Activated CD4-positive, alpha-beta T cell treated with anti-CD3 and anti-CD28 coated beads for 36 hours (primary cell): ENCODE measurements around the gene ABLIM1. TPM values are rescaled to one million over a fixed set of nuclear protein-coding genes. Genes with fewer than 3 reads are reported as not detected.
A peak's percentile ranks its signal among the peaks of the same experiment; 100 is the strongest.

ENCODE experiments used
- ATAC-seq: fragments of 200-7000 bp; cut with Tn5 transposase; one replicate; pipeline ENCODE4 v1.10.0; 2021; ENCODE audit warnings: mild to moderate bottlenecking, moderate library complexity
- CTCF ChIA-PET: fragments of 350-600 bp; sonication (Branson Sonifier 250); formaldehyde crosslinking; loops from one replicate; lab custom pipeline; 2021; ENCODE audit warnings: antibody characterized with exemption; lab: Charles Lee
- POLR2A ChIA-PET: fragments of 350-600 bp; sonication (Branson Sonifier 250); formaldehyde crosslinking; loops from one replicate; lab custom pipeline; 2021; ENCODE audit warnings: antibody characterized with exemption, inconsistent platforms; lab: Charles Lee
- DNase-seq: peaks from one replicate; pipeline ENCODE4 v3.0.0-alpha.2; 2020
- H3K27ac Mint-ChIP-seq: one replicate; pipeline ENCODE4 v1.8.0; 2021; ENCODE audit warnings: mixed read lengths
- H3K27me3 Mint-ChIP-seq: one replicate; pipeline ENCODE4 v1.8.0; 2021; ENCODE audit warnings: mixed read lengths
- H3K36me3 Mint-ChIP-seq: one replicate; pipeline ENCODE4 v1.8.0; 2021; ENCODE audit warnings: low read depth, mixed read lengths
- H3K4me1 Mint-ChIP-seq: one replicate; pipeline ENCODE4 v1.8.0; 2021; ENCODE audit warnings: mixed read lengths
- H3K4me3 Mint-ChIP-seq: one replicate; pipeline ENCODE4 v1.8.0; 2021; ENCODE audit warnings: mild to moderate bottlenecking, moderate library complexity, mixed read lengths
- H3K9me3 Mint-ChIP-seq: one replicate; pipeline ENCODE4 v1.8.0; 2021; ENCODE audit warnings: low read depth, mixed read lengths
- intact Hi-C, 2 experiments: fragments of 100-400 bp; cut with DNase I in 1 of 2; cut with micrococcal nuclease in 1 of 2; formaldehyde crosslinking; loops; one replicate each; pipeline versions ENCODE4 v1.14.2 to v1.15.1; 2022 to 2024; cut with DNase I, micrococcal nuclease
- total RNA-seq, 2 experiments: library from RNA; stranded (reverse); gene quantifications; one replicate each; pipeline ENCODE4 v1.2.3, GENCODE V29; 2021

ABLIM1 gene
- total RNA-seq, 2 experiments from 2014 or later = 152 to 166 TPM

- Mint-ChIP-seq H3K4me3 (no peak overlapping the region), H3K4me1 (no peaks in the 10 kb centered on the region), H3K27me3 (no peaks in the 10 kb centered on the region), H3K36me3 (no peaks in the 10 kb centered on the region), H3K27ac (no peak overlapping the region), H3K9me3 (no peaks in the 10 kb centered on the region)
- ATAC-seq = no peak
- DNase-seq = no peak
- intact Hi-C loops = no loop called here
- ChIA-PET CTCF (interaction anchor here (1.2 kb wide), 1 partner anchor 176 kb away, joined by 3 read pairs; no protein-coding TSS in a partner anchor), POLR2A (no interaction called here)
Measured at GRCh38 chr10:114647545-114648138, 10.4 kb downstream of the ABLIM1 start.

GRCh38 chr10:114646426-114646825 is 11.6 kb downstream of the ABLIM1 start:
- no peak overlapping the region for H3K27ac Mint-ChIP-seq
- CTCF ChIA-PET = no interaction called here
- H3K9me3 Mint-ChIP-seq = no peaks in the 10 kb centered on the region
- POLR2A ChIA-PET = no interaction called here
- H3K36me3 Mint-ChIP-seq = no peaks in the 10 kb centered on the region
- no peaks in the 10 kb centered on the region for H3K4me1 Mint-ChIP-seq
- no peak for DNase-seq
- H3K4me3 Mint-ChIP-seq = no peak overlapping the region
- intact Hi-C loops = no loop called here
- ATAC-seq = no peak
- no peaks in the 10 kb centered on the region for H3K27me3 Mint-ChIP-seq

GRCh38 chr10:114645706-114646105 is 12.4 kb downstream of the ABLIM1 start:
- Mint-ChIP-seq H3K4me1 (no peaks in the 10 kb centered on the region), H3K36me3 (no peaks in the 10 kb centered on the region), H3K27me3 (no peaks in the 10 kb centered on the region), H3K27ac (no peak overlapping the region), H3K9me3 (no peaks in the 10 kb centered on the region), H3K4me3 (no peak overlapping the region)
- no peak for ATAC-seq
- intact Hi-C loops = no loop called here
- DNase-seq = no peak
- ChIA-PET POLR2A (interaction anchor here (0.5 to 0.6 kb wide), 2 partner anchors 8 to 35 kb away, joined by 3 to 4 read pairs; no protein-coding TSS in a partner anchor), CTCF (no interaction called here)

- DNase-seq (no peak), ATAC-seq (no peak)
- intact Hi-C loops = no loop called here
- ChIA-PET POLR2A (no interaction called here), CTCF (interaction anchor here (0.7 kb wide), 1 partner anchor 27 kb away, joined by 3 read pairs; no protein-coding TSS in a partner anchor)
- H3K4me1 Mint-ChIP-seq = no peaks in the 10 kb centered on the region
- H3K4me3 Mint-ChIP-seq = no peak overlapping the region
- H3K36me3 Mint-ChIP-seq = no peaks in the 10 kb centered on the region
- no peak overlapping the region for H3K27ac Mint-ChIP-seq
- H3K9me3 Mint-ChIP-seq = no peaks in the 10 kb centered on the region
- no peaks in the 10 kb centered on the region for H3K27me3 Mint-ChIP-seq
Measured at GRCh38 chr10:114643158-114643557, 14.9 kb downstream of the ABLIM1 start.

- Mint-ChIP-seq H3K4me1 (no peaks in the 10 kb centered on the region), H3K36me3 (no peaks in the 10 kb centered on the region), H3K27ac (no peak overlapping the region), H3K27me3 (no peaks in the 10 kb centered on the region), H3K9me3 (no peaks in the 10 kb centered on the region), H3K4me3 (no peak overlapping the region)
- DNase-seq (no peak), ATAC-seq (no peak)
- ChIA-PET POLR2A (no interaction called here), CTCF (interaction anchor here (0.7 kb wide), 1 partner anchor 27 kb away, joined by 3 read pairs; no protein-coding TSS in a partner anchor)
- intact Hi-C loops = no loop called here
Measured at GRCh38 chr10:114642729-114643128, 15.3 kb downstream of the ABLIM1 start.

- POLR2A ChIA-PET = no interaction called here
- H3K4me1 Mint-ChIP-seq = no peaks in the 10 kb centered on the region
- H3K4me3 Mint-ChIP-seq = no peak overlapping the region
- peaks cover 7% of the 10 kb centered on the region for H3K27me3 Mint-ChIP-seq
- CTCF ChIA-PET = no interaction called here
- DNase-seq (no peak), ATAC-seq (no peak)
- H3K36me3 Mint-ChIP-seq = no peaks in the 10 kb centered on the region
- H3K9me3 Mint-ChIP-seq = no peaks in the 10 kb centered on the region
- intact Hi-C loops = no loop called here
- no peak overlapping the region for H3K27ac Mint-ChIP-seq
Measured at GRCh38 chr10:114638821-114639625, 19.1 kb downstream of the ABLIM1 start.

- Mint-ChIP-seq H3K9me3 (no peaks in the 10 kb centered on the region), H3K4me1 (peaks cover 22% of the 10 kb centered on the region), H3K36me3 (no peaks in the 10 kb centered on the region), H3K27ac (no peak overlapping the region), H3K4me3 (no peak overlapping the region), H3K27me3 (peaks cover 35% of the 10 kb centered on the region)
- intact Hi-C loops = no loop called here
- ATAC-seq (no peak), DNase-seq (no peak)
- CTCF ChIA-PET = interaction anchor here (0.6 to 1.0 kb wide), 2 partner anchors 32 to 37 kb away, joined by 3 read pairs; no protein-coding TSS in a partner anchor
- POLR2A ChIA-PET = interaction anchor here (0.5 kb wide), 1 partner anchor 684 kb away, joined by 8 read pairs; no protein-coding TSS in a partner anchor
Measured at GRCh38 chr10:114635797-114636550, 22.1 kb downstream of the ABLIM1 start.

- H3K36me3 Mint-ChIP-seq = no peaks in the 10 kb centered on the region
- no peaks in the 10 kb centered on the region for H3K9me3 Mint-ChIP-seq
- H3K27ac Mint-ChIP-seq = no peak overlapping the region
- no peak for DNase-seq
- peaks cover 22% of the 10 kb centered on the region for H3K4me1 Mint-ChIP-seq
- POLR2A ChIA-PET = interaction anchor here (0.5 kb wide), 1 partner anchor 685 kb away, joined by 8 read pairs; no protein-coding TSS in a partner anchor
- peaks cover 39% of the 10 kb centered on the region for H3K27me3 Mint-ChIP-seq
- no peak for ATAC-seq
- CTCF ChIA-PET = interaction anchor here (1.0 kb wide), 1 partner anchor 33 kb away, joined by 3 read pairs; no protein-coding TSS in a partner anchor
- H3K4me3 Mint-ChIP-seq = no peak overlapping the region
- intact Hi-C loops = no loop called here
Measured at GRCh38 chr10:114635101-114635500, 23.0 kb downstream of the ABLIM1 start.

- no peaks in the 10 kb centered on the region for H3K9me3 Mint-ChIP-seq
- peaks cover 42% of the 10 kb centered on the region for H3K27me3 Mint-ChIP-seq
- H3K27ac Mint-ChIP-seq = no peak overlapping the region
- ATAC-seq = no peak
- no peak overlapping the region for H3K4me3 Mint-ChIP-seq
- no peaks in the 10 kb centered on the region for H3K36me3 Mint-ChIP-seq
- intact Hi-C loops = no loop called here
- peaks cover 22% of the 10 kb centered on the region for H3K4me1 Mint-ChIP-seq
- ChIA-PET POLR2A (no interaction called here), CTCF (interaction anchor here (1.0 to 1.1 kb wide), 2 partner anchors 34 to 60 kb away, joined by 3 read pairs; no protein-coding TSS in a partner anchor)
- DNase-seq = peak; percentile 11
Measured at GRCh38 chr10:114634609-114634979, 23.5 kb downstream of the ABLIM1 start.

- intact Hi-C loops = no loop called here
- H3K27me3 Mint-ChIP-seq = peaks cover 43% of the 10 kb centered on the region
- H3K9me3 Mint-ChIP-seq = no peaks in the 10 kb centered on the region
- no peaks in the 10 kb centered on the region for H3K36me3 Mint-ChIP-seq
- H3K27ac Mint-ChIP-seq = no peak overlapping the region
- no peak overlapping the region for H3K4me3 Mint-ChIP-seq
- POLR2A ChIA-PET = no interaction called here
- peaks cover 22% of the 10 kb centered on the region for H3K4me1 Mint-ChIP-seq
- DNase-seq = no peak
- CTCF ChIA-PET = interaction anchor here (0.5 to 1.2 kb wide), 3 partner anchors 62 to 1601 kb away, joined by 3 to 5 read pairs (median 3); no protein-coding TSS in a partner anchor
- no peak for ATAC-seq
Measured at GRCh38 chr10:114632869-114633715, 25.0 kb downstream of the ABLIM1 start.
